IPS DF 6.9 (cell line): Measurements from ENCODE around the gene YKT6.

Experiments used
- DNase-seq: peaks from one replicate; pipeline ENCODE4 v3.0.0-alpha.2; 2013; ENCODE audit warnings: low read depth, low spot score
- H3K27ac ChIP-seq: one replicate; pipeline ENCODE4 v1.5.1; 2013; ENCODE audit warnings: low read length, control low read depth
- H3K27me3 ChIP-seq: 2 replicates; pipeline ENCODE4 v1.6.1; 2013; ENCODE audit warnings: mild to moderate bottlenecking, low read length; ENCODE audit not compliant: control insufficient read depth, insufficient read depth
- H3K36me3 ChIP-seq: 2 replicates; pipeline ENCODE4 v1.6.1; 2013; ENCODE audit warnings: low read length; ENCODE audit not compliant: control insufficient read depth, insufficient read depth
- H3K4me1 ChIP-seq: 2 replicates; pipeline ENCODE4 v1.6.1; 2013; ENCODE audit warnings: low read length; ENCODE audit not compliant: control insufficient read depth, insufficient read depth
- H3K4me3 ChIP-seq: 2 replicates; pipeline ENCODE4 v1.5.1; 2013; ENCODE audit warnings: mild to moderate bottlenecking, low read length
- H3K9me3 ChIP-seq: 2 replicates; pipeline ENCODE4 v1.6.1; 2013; ENCODE audit warnings: low read length, inconsistent platforms; ENCODE audit not compliant: control insufficient read depth, insufficient read depth
- WGBS: extraction: QIAGEN DNeasy Blood & Tissue Kit; methylation state at CpG from one replicate; pipeline ENCODE4 v1.1.7; 2013; ENCODE audit warnings: mixed read lengths, missing lambda C conversion rate; ENCODE audit not compliant: insufficient read length, insufficient coverage; 5-methylcytosine and 5-hydroxymethylcytosine counted together

Gene YKT6

DNA sequence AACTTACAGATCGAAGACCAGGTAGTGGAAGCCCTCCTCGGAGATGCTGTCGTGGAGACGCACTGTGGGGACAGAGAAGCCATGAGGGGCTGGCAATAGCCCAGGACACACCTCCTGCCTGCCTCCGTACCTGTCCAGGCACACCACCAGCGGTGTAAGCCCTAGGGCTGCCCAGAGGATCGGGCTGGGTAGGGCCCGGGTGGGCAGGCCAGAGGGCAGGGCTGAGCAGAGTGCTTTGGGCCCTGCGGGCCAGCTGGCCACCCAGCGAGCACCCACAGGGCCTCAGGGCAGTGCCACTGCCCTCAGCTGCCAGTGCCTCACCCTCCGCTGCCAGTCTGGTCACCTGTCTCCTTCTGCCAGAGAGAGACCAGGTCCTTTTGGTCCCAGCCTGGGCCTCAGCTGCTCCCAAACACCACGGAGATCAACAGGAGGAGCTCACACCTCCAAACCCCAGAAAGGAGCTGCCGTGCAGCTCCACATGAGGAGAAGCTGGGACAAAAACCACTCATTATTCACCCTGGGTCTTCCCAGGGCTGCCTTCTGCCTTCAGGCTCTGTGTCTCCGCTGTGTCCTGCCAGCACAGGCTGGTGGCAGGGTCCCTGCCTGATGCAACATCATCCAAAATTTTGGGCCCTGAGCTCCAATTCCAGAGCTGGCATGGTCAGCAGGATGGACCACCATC, 58.2 kb downstream of the YKT6 start:
- no CpG with 5 or more reads among the region's 14 CpGs for WGBS
- no peaks in the 10 kb centered on the region for H3K9me3 ChIP-seq
- no peaks in the 10 kb centered on the region; the same call in 1 of the 2 replicates for H3K36me3 ChIP-seq
- no peak for DNase-seq
- H3K27me3 ChIP-seq, result no peaks in the 10 kb centered on the region
- peaks cover 1% of the 10 kb centered on the region; the same call in 1 of the 2 replicates for H3K4me1 ChIP-seq
- no peak overlapping the region for H3K4me3 ChIP-seq
- H3K27ac ChIP-seq, result no peak overlapping the region

DNA sequence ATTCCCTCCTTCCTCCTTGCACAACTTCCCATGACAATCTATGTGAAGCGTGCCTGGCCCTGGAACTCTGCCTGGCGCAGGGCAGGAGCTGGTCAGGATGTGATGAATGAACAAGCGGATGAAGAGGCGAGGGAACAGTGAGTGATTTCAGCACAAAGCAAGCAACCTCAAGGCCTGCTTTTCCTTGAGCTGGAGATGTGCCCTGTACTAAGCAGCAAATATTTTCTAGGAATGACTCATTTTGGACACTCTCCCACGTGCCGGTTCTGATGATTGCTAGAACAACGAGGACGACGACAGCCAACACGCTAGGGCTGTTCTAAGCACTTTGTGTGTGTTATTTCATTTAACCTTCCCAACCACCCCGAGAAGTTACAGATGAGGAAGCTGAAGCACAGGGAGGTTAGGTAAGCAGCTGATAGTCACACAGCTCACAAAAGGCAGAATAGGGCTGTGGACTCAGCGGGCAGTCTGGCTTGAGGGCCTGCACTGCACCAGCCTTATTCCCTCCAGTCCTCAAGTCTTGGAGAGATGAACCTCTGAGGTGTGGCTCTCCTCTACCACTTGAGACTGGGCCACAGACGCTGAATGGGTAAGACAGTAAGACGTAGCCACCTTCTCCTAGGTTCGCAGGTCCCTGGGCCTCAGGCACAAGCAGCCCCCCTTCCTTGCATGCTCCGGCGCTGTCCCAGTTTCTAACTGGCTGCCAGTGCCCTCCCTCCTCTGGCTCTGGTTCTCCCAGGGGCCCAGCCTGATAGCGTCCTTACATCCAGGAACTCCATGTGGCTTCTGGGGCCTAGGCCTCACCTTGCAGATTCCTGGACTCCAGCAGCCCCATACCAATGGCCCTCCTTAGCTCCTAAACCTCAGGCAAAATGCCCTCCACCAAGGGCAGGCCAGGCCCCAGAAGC, 59.0 kb downstream of the YKT6 start:
- no peak overlapping the region for H3K27ac ChIP-seq
- no peaks in the 10 kb centered on the region; the same call in 1 of the 2 replicates for H3K36me3 ChIP-seq
- H3K27me3 ChIP-seq, result no peaks in the 10 kb centered on the region
- no peak for DNase-seq
- no peaks in the 10 kb centered on the region for H3K9me3 ChIP-seq
- peaks cover 1% of the 10 kb centered on the region; the same call in 1 of the 2 replicates for H3K4me1 ChIP-seq
- H3K4me3 ChIP-seq, result no peak overlapping the region
- no CpG with 5 or more reads among the region's 18 CpGs for WGBS

GRCh38 chr7:44261240-44261639, 60.5 kb downstream of the YKT6 start:
- Histone ChIP-seq H3K27ac (no peak overlapping the region), H3K36me3 (no peaks in the 10 kb centered on the region; the same call in 1 of the 2 replicates), H3K4me3 (no peak overlapping the region), H3K4me1 (peaks cover 1% of the 10 kb centered on the region; the same call in 1 of the 2 replicates), H3K9me3 (no peaks in the 10 kb centered on the region), H3K27me3 (no peaks in the 10 kb centered on the region)
- no peak for DNase-seq
- whole genome bisulfite sequencing, result no CpG with 5 or more reads among the region's 5 CpGs

GRCh38 chr7:44262031-44262430, 61.3 kb downstream of the YKT6 start:
- no peaks in the 10 kb centered on the region for H3K9me3 ChIP-seq
- peaks cover 1% of the 10 kb centered on the region; the same call in 1 of the 2 replicates for H3K4me1 ChIP-seq
- H3K36me3 ChIP-seq, result no peaks in the 10 kb centered on the region; the same call in 1 of the 2 replicates
- DNase-seq, result no peak
- WGBS, result no CpG with 5 or more reads among the region's 9 CpGs
- no peaks in the 10 kb centered on the region; the same call in 1 of the 2 replicates for H3K27me3 ChIP-seq
- H3K4me3 ChIP-seq, result no peak overlapping the region
- no peak overlapping the region for H3K27ac ChIP-seq

DNA sequence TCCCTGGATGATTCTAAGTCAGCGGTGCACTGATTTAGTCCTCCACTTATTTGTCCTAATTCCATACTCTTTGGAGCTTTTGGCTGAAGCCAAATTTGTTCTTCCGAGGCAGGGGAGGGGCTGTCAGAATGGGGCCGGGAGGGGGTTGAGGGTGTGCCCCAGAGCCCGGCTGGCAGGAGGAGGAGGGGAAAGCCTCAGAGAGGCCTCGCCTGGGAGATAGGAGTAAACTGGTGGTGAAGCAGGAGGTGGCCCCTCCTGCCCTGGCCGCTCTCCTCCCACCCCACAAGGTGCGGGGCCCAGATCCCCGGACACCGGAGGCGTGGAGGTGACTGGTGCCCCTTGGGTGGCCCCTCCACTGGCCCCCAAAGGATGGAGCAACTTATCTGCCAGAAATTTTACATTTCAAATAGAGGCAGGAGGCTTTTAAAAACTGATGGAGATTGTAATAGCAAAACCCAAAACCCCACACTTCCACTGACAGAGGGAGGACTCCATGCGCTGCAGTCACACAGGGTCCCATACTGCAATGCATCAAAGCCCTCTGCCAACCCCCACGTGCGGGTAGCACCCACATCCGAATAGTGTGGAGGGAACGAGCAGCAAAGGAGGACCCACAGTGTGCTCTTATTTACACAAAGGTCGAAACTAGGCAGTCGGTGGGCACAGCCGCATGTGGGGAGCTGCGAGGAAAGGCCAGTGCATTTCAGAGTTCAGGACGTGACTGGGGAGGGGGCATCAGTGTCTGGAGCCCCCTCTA, 62.7 kb downstream of the YKT6 start:
- no peak overlapping the region for H3K27ac ChIP-seq
- no peak for DNase-seq
- no peaks in the 10 kb centered on the region; the same call in 1 of the 2 replicates for H3K36me3 ChIP-seq
- peaks cover 1% of the 10 kb centered on the region; the same call in 1 of the 2 replicates for H3K4me1 ChIP-seq
- WGBS, result no CpG with 5 or more reads among the region's 20 CpGs
- H3K9me3 ChIP-seq, result no peaks in the 10 kb centered on the region
- H3K4me3 ChIP-seq, result no peak overlapping the region
- no peaks in the 10 kb centered on the region; the same call in 1 of the 2 replicates for H3K27me3 ChIP-seq
